ENCODE measurements around the gene GPA33.

DNA sequence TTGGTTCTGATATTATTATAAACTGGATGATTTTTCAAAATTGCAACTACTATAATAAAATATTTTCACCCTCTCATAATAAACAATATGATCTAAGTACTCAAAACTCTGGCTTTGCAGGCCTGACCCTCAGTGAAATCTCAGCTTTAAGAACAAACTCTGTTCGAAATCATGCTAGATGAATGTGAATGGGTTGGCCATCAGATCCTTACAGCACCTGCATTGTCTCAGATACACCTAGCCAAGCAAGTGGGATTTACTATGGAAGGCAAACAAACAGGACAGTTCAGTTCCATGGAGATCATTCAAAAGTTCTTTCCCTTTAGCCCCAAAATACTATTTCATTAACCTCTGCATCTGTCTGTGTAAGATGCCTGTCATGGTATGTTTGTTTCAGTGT is 48.5 kb upstream of the GPA33 start:
- TF ChIP-seq, protein P1, sequence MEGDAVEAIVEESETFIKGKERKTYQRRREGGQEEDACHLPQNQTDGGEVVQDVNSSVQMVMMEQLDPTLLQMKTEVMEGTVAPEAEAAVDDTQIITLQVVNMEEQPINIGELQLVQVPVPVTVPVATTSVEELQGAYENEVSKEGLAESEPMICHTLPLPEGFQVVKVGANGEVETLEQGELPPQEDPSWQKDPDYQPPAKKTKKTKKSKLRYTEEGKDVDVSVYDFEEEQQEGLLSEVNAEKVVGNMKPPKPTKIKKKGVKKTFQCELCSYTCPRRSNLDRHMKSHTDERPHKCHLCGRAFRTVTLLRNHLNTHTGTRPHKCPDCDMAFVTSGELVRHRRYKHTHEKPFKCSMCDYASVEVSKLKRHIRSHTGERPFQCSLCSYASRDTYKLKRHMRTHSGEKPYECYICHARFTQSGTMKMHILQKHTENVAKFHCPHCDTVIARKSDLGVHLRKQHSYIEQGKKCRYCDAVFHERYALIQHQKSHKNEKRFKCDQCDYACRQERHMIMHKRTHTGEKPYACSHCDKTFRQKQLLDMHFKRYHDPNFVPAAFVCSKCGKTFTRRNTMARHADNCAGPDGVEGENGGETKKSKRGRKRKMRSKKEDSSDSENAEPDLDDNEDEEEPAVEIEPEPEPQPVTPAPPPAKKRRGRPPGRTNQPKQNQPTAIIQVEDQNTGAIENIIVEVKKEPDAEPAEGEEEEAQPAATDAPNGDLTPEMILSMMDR (IDR thresholded peaks at IDR 0.05), result no peak
- TF ChIP-seq POLR2A (IDR thresholded peaks at IDR 0.05) (no peak), POLR2AphosphoS5 (IDR thresholded peaks at IDR 0.05; ENCODE audit: insufficient read depth in 1 of 2, low read depth in 1 of 2) (no peak)
